K562 (cell line): ENCODE measurements around the gene TENM4. TPM values are rescaled to one million over a fixed set of nuclear protein-coding genes. Genes with fewer than 3 reads are reported as not detected.

Source experiments
- ATAC-seq: fragments of 200-7000 bp; cut with Tn5 transposase; 3 replicates; pipeline ENCODE4 v1.9.1; 2020; ENCODE audit warnings: moderate library complexity
- BruUV-seq: library from RNA; stranded (reverse); fragments of 400-500 nt; replicated peaks from 2 replicates; lab custom pipeline; 2021; lab: Mats Ljungman, UMichigan
- CTCF ChIA-PET: fragments of 300-600 bp; formaldehyde crosslinking; extraction: SDS; loops from one replicate; lab custom pipeline; 2021; ENCODE audit warnings: low intra/inter-chr PET ratio; lab: Yijun Ruan, JAX
- POLR2A ChIA-PET: fragments of 300-600, 350-650 bp; sonication (Branson Sonifier 250); formaldehyde crosslinking; extraction: SDS; loops from one replicate; lab custom pipeline; 2021; ENCODE audit warnings: antibody characterized with exemption, inconsistent platforms; lab: Yijun Ruan, JAX
- DNase-seq, 4 experiments: peaks; one replicate each; pipeline versions ENCODE4 v3.0.0 to v3.0.0-alpha.2; 2011 to 2018; ENCODE audit warnings: low spot score in 3 of 4, mixed read lengths in 3 of 4; ENCODE audit errors: extremely low read depth in 1 of 4
- FAIRE-seq: peaks from 2 replicates; lab custom pipeline; 2011; peaks lifted over from hg19 to GRCh38; lab: Jason Lieb, UNC
- H2AFZ ChIP-seq: 2 replicates; pipeline ENCODE4 v1.6.0; 2011; ENCODE audit warnings: low read depth, low read length, control low read depth, inconsistent platforms
- H3K27ac ChIP-seq: fragments of 200-600 bp; 3 replicates; pipeline ENCODE4 v1.8.0; 2011; ENCODE audit warnings: low read depth, mild to moderate bottlenecking, control low read depth, inconsistent platforms, low read length, moderate library complexity, mixed read lengths; ENCODE audit errors: extremely low read depth
- H3K27me3 ChIP-seq, 2 experiments: fragments of 300-600 bp in 1 of 2; 2 replicates in 1 of 2; 3 replicates in 1 of 2; pipeline versions ENCODE4 v1.6.0 to v1.8.0; 2011; ENCODE audit warnings: inconsistent platforms in 2 of 2, low read length in 2 of 2, mild to moderate bottlenecking in 1 of 2, mixed read lengths in 1 of 2, moderate library complexity in 1 of 2; ENCODE audit not compliant: control insufficient read depth in 2 of 2, insufficient read depth in 2 of 2
- H3K36me3 ChIP-seq: fragments of 300-600 bp; 3 replicates; pipeline ENCODE4 v1.8.0; 2011; ENCODE audit warnings: mild to moderate bottlenecking, low read length, inconsistent platforms; ENCODE audit not compliant: control insufficient read depth, insufficient read depth
- H3K4me1 ChIP-seq, 2 experiments: fragments of 200-600 bp in 1 of 2; replicated peaks in 1 of 2; 2 replicates in 1 of 2; 3 replicates in 1 of 2; pipeline versions ENCODE4 v1.5.1 to v1.8.0; 2011; ENCODE audit warnings: inconsistent platforms in 2 of 2, low read length in 2 of 2, mild to moderate bottlenecking in 1 of 2, mixed read lengths in 1 of 2, moderate library complexity in 1 of 2; ENCODE audit not compliant: control insufficient read depth in 2 of 2, insufficient read depth in 2 of 2
- H3K4me2 ChIP-seq: 2 replicates; pipeline ENCODE4 v1.6.1; 2011; ENCODE audit warnings: low read length, control low read depth, inconsistent platforms, mixed read lengths; ENCODE audit not compliant: insufficient read depth
- H3K4me3 ChIP-seq: fragments of 200-600 bp; sonication (generic), shearing (Covaris generic); 2 replicates; pipeline ENCODE4 v1.5.1; 2016; ENCODE audit warnings: control low read depth, inconsistent platforms
- H3K79me2 ChIP-seq: fragments of 200-600 bp; 3 replicates; pipeline ENCODE4 v1.8.0; 2011; ENCODE audit warnings: low read length, inconsistent platforms; ENCODE audit not compliant: control insufficient read depth, insufficient read depth
- H3K9ac ChIP-seq, 2 experiments: 2 replicates each; pipeline versions ENCODE4 v1.6.0 to v1.6.1; 2011; ENCODE audit warnings: low read depth in 2 of 2, low read length in 2 of 2, control low read depth in 1 of 2, inconsistent platforms in 1 of 2, mild to moderate bottlenecking in 1 of 2, mixed read lengths in 1 of 2; ENCODE audit not compliant: insufficient read depth in 1 of 2
- H3K9me1 ChIP-seq: one replicate; pipeline ENCODE4 v1.6.0; 2011; ENCODE audit warnings: inconsistent platforms, mild to moderate bottlenecking, low read length, moderate library complexity; ENCODE audit not compliant: control insufficient read depth, insufficient read depth
- H3K9me3 ChIP-seq: replicated peaks from 2 replicates; pipeline ENCODE4 v1.5.1; 2011; ENCODE audit warnings: low read depth, low read length, inconsistent platforms; ENCODE audit not compliant: control insufficient read depth, insufficient read depth
- H4K20me1 ChIP-seq: replicated peaks from 2 replicates; pipeline ENCODE4 v1.6.1; 2011; ENCODE audit warnings: low read length, inconsistent platforms, mixed read lengths; ENCODE audit not compliant: control insufficient read depth, insufficient read depth
- DDX20 ChIP-seq: fragments of 450-650 bp; IDR thresholded peaks from 2 replicates; pipeline ENCODE4 v1.6.1; 2016; ENCODE audit warnings: missing genetic modification characterization, low read depth, mild to moderate bottlenecking, missing compliant biosample characterization, moderate library complexity
- HSF4 ChIP-seq: fragments of 250-450 bp; sonication (Bioruptor Pico); IDR thresholded peaks from 2 replicates; pipeline ENCODE4 v2.1.2; 2022; ENCODE audit warnings: mild to moderate bottlenecking, moderate library complexity, borderline replicate concordance
- IFI16 ChIP-seq: fragments of 250-450 bp; sonication (Bioruptor Pico); IDR thresholded peaks from 2 replicates; pipeline ENCODE4 v2.1.2; 2022; ENCODE audit warnings: mild to moderate bottlenecking, inconsistent platforms
- KLF16 ChIP-seq: IDR thresholded peaks from 2 replicates; pipeline ENCODE4 v1.6.1; 2016; ENCODE audit warnings: antibody characterized with exemption
- PHTF2 ChIP-seq: fragments of 250-450 bp; sonication (Bioruptor Pico); IDR thresholded peaks from 2 replicates; pipeline ENCODE4 v1.5.0; 2021; ENCODE audit warnings: mild to moderate bottlenecking
- SMAD2 ChIP-seq: fragments of 150-350 bp; IDR thresholded peaks from 2 replicates; pipeline ENCODE4 v1.6.1; 2014; ENCODE audit warnings: low read depth, mild to moderate bottlenecking, low read length
- STAT5B ChIP-seq: fragments of 250-450 bp; sonication (Bioruptor Pico); IDR thresholded peaks from 2 replicates; pipeline ENCODE4 v1.8.0; 2021; ENCODE audit warnings: mild to moderate bottlenecking, inconsistent platforms
- ZNF644 ChIP-seq: fragments of 200-800 bp; sonication (Bioruptor generic); IDR thresholded peaks from 2 replicates; pipeline ENCODE4 v1.6.1; 2016; ENCODE audit warnings: low read depth, missing genetic modification characterization, missing compliant biosample characterization
- WGBS: fragments of 100-300 bp; shearing (Covaris generic); methylation state at CpG from one replicate; pipeline ENCODE4 v1.1.6; 2016; ENCODE audit warnings: low coverage, mixed read lengths; ENCODE audit not compliant: insufficient coverage; ENCODE audit errors: missing lambda C conversion rate; 5-methylcytosine and 5-hydroxymethylcytosine counted together
- in situ Hi-C: fragments of 300-500 bp; cut with MboI; formaldehyde crosslinking; loops from 4 replicates; pipeline ENCODE4 v1.15.0; 2018; ENCODE audit warnings: inconsistent platforms, mixed read lengths
- intact Hi-C: fragments of 100-400 bp; cut with micrococcal nuclease; formaldehyde crosslinking; loops from 2 replicates; pipeline ENCODE4 v1.14.2; 2022
- polyA plus RNA-seq, 8 experiments: library from polyadenylated mRNA; depleted of rRNA in 4 of 8; stranded (reverse) in 5 of 8; unstranded in 3 of 8; fragments of >200 nt; fragmentation: Nextera tagmentation in 2 of 8; fragmentation: Illumina TruSeq in 1 of 8; extraction: Ambion mirVana in 2 of 8; extraction: Trizol in 1 of 8; gene quantifications; 2 replicates each; pipeline versions ENCODE4 v1.2.1 to v1.2.3, GENCODE V29; 2011 to 2014; ENCODE audit warnings: inconsistent platforms in 1 of 8, missing spikeins in 1 of 8
- total RNA-seq, 7 experiments: library from RNA; depleted of rRNA in 6 of 7; stranded (reverse); fragments of >200 nt in 6 of 7; fragmentation: Illumina TruSeq in 2 of 7; extraction: Trizol in 2 of 7; gene quantifications; 2 replicates each; pipeline versions ENCODE4 v1.2.1 to v1.2.3, GENCODE V29; 2011 to 2021; ENCODE audit warnings: low replicate concordance in 1 of 7
- TF ChIP-seq, protein P1 (sequence below): fragments of 250-450 bp; sonication (Bioruptor Pico); IDR thresholded peaks from 2 replicates; pipeline ENCODE4 v1.5.0; 2022; ENCODE audit warnings: mild to moderate bottlenecking

Gene TENM4
- total and polyA plus RNA-seq, 9 of the 15 experiments (the other 6 are each of a cell fraction or from before 2014, with no cell fraction given) = 0.16 TPM; not detected in 8

DNA sequence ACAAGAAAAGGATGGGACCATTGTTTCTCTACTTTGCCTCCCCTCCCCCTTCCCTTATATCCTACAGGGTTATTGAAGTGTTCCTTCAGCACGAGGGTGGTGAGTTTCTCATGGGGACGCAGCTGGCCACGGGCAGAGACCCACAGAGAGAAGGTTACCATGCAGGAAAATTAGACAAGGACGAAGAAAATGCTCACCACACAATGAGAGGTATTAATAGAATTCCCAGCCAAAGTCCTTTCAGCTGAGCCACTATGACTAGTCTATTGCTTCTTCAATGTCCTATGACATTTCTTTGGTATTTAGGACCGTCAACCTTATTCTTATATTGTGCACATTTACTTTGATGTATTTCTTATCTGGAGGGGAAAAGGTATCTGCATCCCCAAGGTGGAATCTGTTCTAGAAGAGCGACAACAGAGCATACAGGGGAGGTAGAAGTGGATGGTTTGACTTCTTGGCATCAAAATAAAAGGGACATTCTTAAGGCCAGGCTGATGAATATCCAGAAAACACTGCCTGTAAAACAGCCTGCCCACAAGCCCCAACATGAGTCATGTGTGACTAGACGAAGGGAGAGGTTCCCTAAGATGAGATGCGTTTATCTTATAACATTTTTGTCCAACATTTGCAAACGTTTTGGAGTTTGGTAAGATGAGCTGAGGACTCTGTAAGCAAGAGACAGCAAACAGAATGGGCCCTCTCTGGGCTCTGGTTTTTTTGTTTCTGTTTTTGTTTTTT, 656.3 kb downstream of the TENM4 start:
- no peaks in the 10 kb centered on the region for H4K20me1 ChIP-seq
- no peak overlapping the region for H3K4me2 ChIP-seq
- H3K27ac ChIP-seq = no peak overlapping the region
- ATAC-seq = no peak
- no peak for DNase-seq
- TF ChIP-seq SMAD2 = no peak
- no peak for TF ChIP-seq HSF4 (CRISPR knock-in tag)
- no peak for TF ChIP-seq DDX20 (tag)
- no peak for TF ChIP-seq STAT5B (CRISPR knock-in tag)
- TF ChIP-seq, protein P1, sequence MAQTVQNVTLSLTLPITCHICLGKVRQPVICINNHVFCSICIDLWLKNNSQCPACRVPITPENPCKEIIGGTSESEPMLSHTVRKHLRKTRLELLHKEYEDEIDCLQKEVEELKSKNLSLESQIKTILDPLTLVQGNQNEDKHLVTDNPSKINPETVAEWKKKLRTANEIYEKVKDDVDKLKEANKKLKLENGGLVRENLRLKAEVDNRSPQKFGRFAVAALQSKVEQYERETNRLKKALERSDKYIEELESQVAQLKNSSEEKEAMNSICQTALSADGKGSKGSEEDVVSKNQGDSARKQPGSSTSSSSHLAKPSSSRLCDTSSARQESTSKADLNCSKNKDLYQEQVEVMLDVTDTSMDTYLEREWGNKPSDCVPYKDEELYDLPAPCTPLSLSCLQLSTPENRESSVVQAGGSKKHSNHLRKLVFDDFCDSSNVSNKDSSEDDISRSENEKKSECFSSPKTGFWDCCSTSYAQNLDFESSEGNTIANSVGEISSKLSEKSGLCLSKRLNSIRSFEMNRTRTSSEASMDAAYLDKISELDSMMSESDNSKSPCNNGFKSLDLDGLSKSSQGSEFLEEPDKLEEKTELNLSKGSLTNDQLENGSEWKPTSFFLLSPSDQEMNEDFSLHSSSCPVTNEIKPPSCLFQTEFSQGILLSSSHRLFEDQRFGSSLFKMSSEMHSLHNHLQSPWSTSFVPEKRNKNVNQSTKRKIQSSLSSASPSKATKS (CRISPR knock-in tag) = no peak
- no peak for TF ChIP-seq KLF16
- TF ChIP-seq IFI16 (CRISPR knock-in tag) = no peak
- no peak for TF ChIP-seq ZNF644 (tag)
- TF ChIP-seq PHTF2 (CRISPR knock-in tag) = no peak
- TF ChIP-seq, all 486 proteins: peak for 0
- Histone ChIP-seq H3K36me3 (no peaks in the 10 kb centered on the region), H3K9ac (no peak overlapping the region), H3K4me3 (no peak overlapping the region), H3K9me3 (no peaks in the 10 kb centered on the region), H2AFZ (no peak overlapping the region), H3K27me3 (peaks cover 0 to 19% of the 10 kb centered on the region in 2 experiments; a peak in 2 of 5 replicates), H3K9me1 (no peaks in the 10 kb centered on the region), H3K79me2 (no peaks in the 10 kb centered on the region), H3K4me1 (0 out of 5 replicates have a peak, but pooled peaks cover 0 to 3% of the 10 kb centered on the region in 2 experiments)
- no TSS peak for BruUV-seq
- intact Hi-C loops = no loop called here
- FAIRE-seq = no peak
- CTCF ChIA-PET = no interaction called here
- WGBS = 1% methylated on average over 9 of the region's 9 CpGs
- POLR2A ChIA-PET = interaction anchor here (1.5 kb wide), 1 partner anchor 33 kb away, joined by 3 read pairs; no protein-coding TSS in a partner anchor
- in situ Hi-C loops = no loop called here
